Stomach (tissue), 4 donors: Measurements from ENCODE around the gene EPS8L2.

Experiments used
- CTCF ChIP-seq, 7 experiments: fragments of 450-650 bp in 4 of 7; fragments of 200-600 bp in 3 of 7; sonication (generic) in 3 of 7; IDR thresholded peaks; one replicate each; pipeline ENCODE4 v1.5.1; 2016 to 2019; ENCODE audit warnings: antibody characterized with exemption in 7 of 7, control low read depth in 2 of 7, mild to moderate bottlenecking in 1 of 7
- EP300 ChIP-seq: sonication (generic); formaldehyde crosslinking; IDR thresholded peaks from one replicate; pipeline ENCODE4 v1.6.1; 2017; ENCODE audit warnings: antibody characterized with exemption

GRCh38 chr11:769887-770641 is 64.0 kb downstream of the EPS8L2 start:
- TF ChIP-seq EP300 (no peak), CTCF (IDR thresholded peaks at IDR 0.05) (no peak)
